BJ (cell line): ENCODE results near the gene BECN2. TPM values are rescaled to one million over a fixed set of nuclear protein-coding genes. Genes with fewer than 3 reads are reported as not detected.

Experiments
- CTCF ChIA-PET: fragments of 350-600 bp; formaldehyde crosslinking; extraction: SDS; loops from one replicate; lab custom pipeline; 2021; ENCODE audit warnings: antibody characterized with exemption, inconsistent platforms; lab: Yijun Ruan, JAX
- POLR2A ChIA-PET: fragments of 300-600 bp; sonication (Branson Sonifier 250); formaldehyde crosslinking; extraction: SDS; loops from one replicate; lab custom pipeline; 2021; ENCODE audit warnings: antibody characterized with exemption; lab: Charles Lee
- DNase-seq: peaks from one replicate; pipeline ENCODE4 v3.0.0-alpha.2; 2011; ENCODE audit warnings: low read depth
- H3K27me3 ChIP-seq: 2 replicates; pipeline ENCODE4 v1.6.0; 2011; ENCODE audit warnings: low read length; ENCODE audit not compliant: control insufficient read depth, insufficient read depth
- H3K36me3 ChIP-seq: 2 replicates; pipeline ENCODE4 v1.5.1; 2011; ENCODE audit warnings: low read length; ENCODE audit not compliant: control insufficient read depth, insufficient read depth
- H3K4me3 ChIP-seq: 2 replicates; pipeline ENCODE4 v1.5.1; 2011; ENCODE audit warnings: low read depth, mild to moderate bottlenecking, control low read depth, low read length
- CTCF ChIP-seq: IDR thresholded peaks from 2 replicates; pipeline ENCODE4 v1.5.1; 2011; ENCODE audit warnings: low read depth, mild to moderate bottlenecking, control low read depth, inconsistent platforms, low read length, moderate library complexity; ENCODE audit not compliant: insufficient read depth
- polyA plus RNA-seq: library from polyadenylated mRNA; depleted of rRNA; stranded (reverse); fragments of >200 nt; gene quantifications from 2 replicates; pipeline ENCODE4 v1.2.3, GENCODE V29; 2011

Gene BECN2
- polyA plus RNA-seq, 1 experiment = not detected

- no peaks in the 10 kb centered on the region for H3K36me3 ChIP-seq
- no peak for DNase-seq
- CTCF ChIA-PET = interaction anchor here (0.7 to 1.4 kb wide), 3 partner anchors 14 to 58 kb away, joined by 3 to 5 read pairs (median 3); no protein-coding TSS in a partner anchor
- POLR2A ChIA-PET = no interaction called here
- TF ChIP-seq CTCF = no peak
- H3K4me3 ChIP-seq = no peak overlapping the region
- no peaks in the 10 kb centered on the region for H3K27me3 ChIP-seq
Measured at GRCh38 chr1:241939798-241940197, 17.8 kb upstream of the BECN2 start.

GRCh38 chr1:241942738-241943137, 14.8 kb upstream of the BECN2 start:
- ChIA-PET POLR2A (no interaction called here), CTCF (interaction anchor here (0.9 kb wide), 1 partner anchor 56 kb away, joined by 3 read pairs; the partner anchor contains the start of gene MAP1LC3C)
- no peak for TF ChIP-seq CTCF
- Histone ChIP-seq H3K36me3 (no peaks in the 10 kb centered on the region), H3K27me3 (no peaks in the 10 kb centered on the region), H3K4me3 (no peak overlapping the region)
- no peak for DNase-seq

DNA sequence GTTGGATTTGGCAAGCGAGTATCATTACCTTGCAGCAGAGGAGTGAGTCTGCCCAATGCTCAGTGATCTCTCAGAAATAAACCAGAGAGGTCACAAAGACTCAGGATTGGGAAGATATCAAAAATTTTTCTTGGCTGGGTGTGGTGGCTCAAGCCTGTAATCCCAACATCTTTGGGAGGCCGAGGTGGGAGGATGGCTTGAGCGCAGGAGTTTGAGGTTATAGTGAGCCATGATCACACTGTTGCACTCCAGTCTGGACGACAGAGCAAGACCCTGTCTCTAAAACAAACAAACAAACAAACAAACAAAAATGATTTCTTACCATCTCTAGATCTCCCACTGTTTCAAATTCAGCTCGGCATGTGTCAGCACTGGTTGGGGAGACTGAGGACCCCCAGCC, 13.3 kb upstream of the BECN2 start:
- CTCF ChIA-PET = interaction anchor here (1.2 kb wide), 1 partner anchor 41 kb away, joined by 4 read pairs; no protein-coding TSS in a partner anchor
- no peak for TF ChIP-seq CTCF
- DNase-seq = no peak
- POLR2A ChIA-PET = no interaction called here
- no peaks in the 10 kb centered on the region for H3K27me3 ChIP-seq
- no peak overlapping the region for H3K4me3 ChIP-seq
- no peaks in the 10 kb centered on the region for H3K36me3 ChIP-seq

- no peaks in the 10 kb centered on the region for H3K27me3 ChIP-seq
- no peak overlapping the region for H3K4me3 ChIP-seq
- CTCF ChIA-PET = interaction anchor here (0.9 to 1.3 kb wide), 3 partner anchors 49 to 51 kb away, joined by 3 read pairs; no protein-coding TSS in a partner anchor
- POLR2A ChIA-PET = no interaction called here
- no peaks in the 10 kb centered on the region for H3K36me3 ChIP-seq
- no peak for DNase-seq
- TF ChIP-seq CTCF = no peak
Measured at GRCh38 chr1:241947354-241947753, 10.2 kb upstream of the BECN2 start.

DNA sequence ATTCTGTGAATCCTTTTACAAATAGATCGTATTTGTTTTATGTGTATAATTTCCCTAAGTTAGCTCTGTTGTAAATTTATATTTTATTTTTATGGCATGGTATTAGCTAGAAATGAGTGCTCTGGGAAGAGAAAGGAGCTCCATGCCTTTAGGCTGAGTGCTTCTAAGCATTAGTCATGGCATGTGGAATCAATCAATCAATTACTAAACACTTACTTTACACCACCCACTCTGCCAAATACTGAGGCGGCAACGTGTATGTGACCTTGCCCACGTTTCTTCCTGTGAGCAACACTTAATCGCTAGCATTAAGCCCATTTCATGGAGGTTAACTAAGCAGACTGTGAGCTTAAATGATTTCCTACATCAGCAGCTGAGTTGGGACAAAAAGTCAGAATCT, 7.2 kb upstream of the BECN2 start:
- peak; percentile 62 for DNase-seq
- Histone ChIP-seq H3K4me3 (no peak overlapping the region), H3K36me3 (no peaks in the 10 kb centered on the region), H3K27me3 (no peaks in the 10 kb centered on the region)
- ChIA-PET CTCF (interaction anchor here (1.4 kb wide), 2 partner anchors 9 to 48 kb away, joined by 3 read pairs; partner anchors contain the start of gene MAP1LC3C), POLR2A (interaction anchor here (0.5 kb wide), 1 partner anchor 64 kb away, joined by 3 read pairs; no protein-coding TSS in a partner anchor)
- TF ChIP-seq CTCF = no peak
